Glutamatergic neuron (in vitro differentiated cells): ENCODE measurements around the gene TNS1. TPM values are rescaled to one million over a fixed set of nuclear protein-coding genes. Genes with fewer than 3 reads are reported as not detected.

Source experiments
- DNase-seq: peaks from one replicate; pipeline ENCODE4 v3.0.0; 2022
- H3K27ac Mint-ChIP-seq: one replicate; pipeline ENCODE4 v1.8.0; 2020; ENCODE audit warnings: mild to moderate bottlenecking, mixed read lengths, inconsistent platforms; ENCODE audit not compliant: unreplicated experiment
- H3K27me3 Mint-ChIP-seq: one replicate; pipeline ENCODE4 v1.8.0; 2020; ENCODE audit warnings: mild to moderate bottlenecking, moderate library complexity, mixed read lengths, inconsistent platforms; ENCODE audit not compliant: unreplicated experiment
- H3K36me3 Mint-ChIP-seq: one replicate; pipeline ENCODE4 v1.8.0; 2020; ENCODE audit warnings: mild to moderate bottlenecking, mixed read lengths, inconsistent platforms; ENCODE audit not compliant: unreplicated experiment
- H3K4me1 Mint-ChIP-seq: one replicate; pipeline ENCODE4 v1.8.0; 2020; ENCODE audit warnings: mild to moderate bottlenecking, low read depth, mixed read lengths, inconsistent platforms; ENCODE audit not compliant: unreplicated experiment
- H3K4me3 Mint-ChIP-seq: one replicate; pipeline ENCODE4 v1.8.0; 2020; ENCODE audit warnings: mild to moderate bottlenecking, mixed read lengths, inconsistent platforms; ENCODE audit not compliant: unreplicated experiment
- H3K9me3 Mint-ChIP-seq: one replicate; pipeline ENCODE4 v1.8.0; 2020; ENCODE audit warnings: mild to moderate bottlenecking, moderate library complexity, mixed read lengths, inconsistent platforms; ENCODE audit not compliant: unreplicated experiment
- total RNA-seq: library from RNA; stranded (reverse); fragmentation: NEBNext Ultra II Directional; extraction: Animal tissue kit (Norgen Biotek cat#: 25700); gene quantifications from one replicate; pipeline ENCODE4 v1.2.1, GENCODE V29; 2021; ENCODE audit not compliant: unreplicated experiment
- TF ChIP-seq, protein P1 (sequence below): fragments of 200-600 bp; sonication (generic); IDR thresholded peaks from one replicate; pipeline ENCODE4 v1.5.0; 2021; ENCODE audit not compliant: partially characterized antibody, unreplicated experiment

The TNS1 gene
- total RNA-seq, 1 donor from 2014 or later, result 3.2 TPM

DNA sequence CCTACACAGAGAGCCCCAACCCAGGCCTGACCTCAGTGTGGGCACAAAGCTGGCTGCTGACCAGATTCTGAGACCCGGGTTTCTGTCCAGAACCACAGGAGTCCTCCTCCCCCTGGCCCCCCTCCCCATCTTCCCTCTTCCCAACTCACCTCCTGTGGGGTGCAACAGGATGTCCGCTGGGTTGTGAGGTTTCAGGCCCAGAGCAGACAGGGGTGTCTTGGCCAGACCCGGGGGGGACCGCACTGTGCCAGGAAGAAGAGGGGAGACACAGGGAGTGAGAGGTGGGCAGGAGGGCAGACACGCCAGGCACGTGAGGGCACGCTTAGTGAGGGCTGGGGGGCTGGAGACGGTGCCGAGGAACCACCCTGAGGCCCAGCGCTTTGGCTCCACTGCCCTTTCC, 171.5 kb downstream of the TNS1 start:
- no peak overlapping the region for H3K4me3 Mint-ChIP-seq
- no peak overlapping the region for H3K27ac Mint-ChIP-seq
- no peaks in the 10 kb centered on the region for H3K36me3 Mint-ChIP-seq
- TF ChIP-seq, protein P1, sequence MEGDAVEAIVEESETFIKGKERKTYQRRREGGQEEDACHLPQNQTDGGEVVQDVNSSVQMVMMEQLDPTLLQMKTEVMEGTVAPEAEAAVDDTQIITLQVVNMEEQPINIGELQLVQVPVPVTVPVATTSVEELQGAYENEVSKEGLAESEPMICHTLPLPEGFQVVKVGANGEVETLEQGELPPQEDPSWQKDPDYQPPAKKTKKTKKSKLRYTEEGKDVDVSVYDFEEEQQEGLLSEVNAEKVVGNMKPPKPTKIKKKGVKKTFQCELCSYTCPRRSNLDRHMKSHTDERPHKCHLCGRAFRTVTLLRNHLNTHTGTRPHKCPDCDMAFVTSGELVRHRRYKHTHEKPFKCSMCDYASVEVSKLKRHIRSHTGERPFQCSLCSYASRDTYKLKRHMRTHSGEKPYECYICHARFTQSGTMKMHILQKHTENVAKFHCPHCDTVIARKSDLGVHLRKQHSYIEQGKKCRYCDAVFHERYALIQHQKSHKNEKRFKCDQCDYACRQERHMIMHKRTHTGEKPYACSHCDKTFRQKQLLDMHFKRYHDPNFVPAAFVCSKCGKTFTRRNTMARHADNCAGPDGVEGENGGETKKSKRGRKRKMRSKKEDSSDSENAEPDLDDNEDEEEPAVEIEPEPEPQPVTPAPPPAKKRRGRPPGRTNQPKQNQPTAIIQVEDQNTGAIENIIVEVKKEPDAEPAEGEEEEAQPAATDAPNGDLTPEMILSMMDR, result no peak
- peaks cover 2% of the 10 kb centered on the region for H3K9me3 Mint-ChIP-seq
- H3K27me3 Mint-ChIP-seq, result peaks cover 9% of the 10 kb centered on the region
- no peak for DNase-seq
- H3K4me1 Mint-ChIP-seq, result peaks cover 6% of the 10 kb centered on the region

DNA sequence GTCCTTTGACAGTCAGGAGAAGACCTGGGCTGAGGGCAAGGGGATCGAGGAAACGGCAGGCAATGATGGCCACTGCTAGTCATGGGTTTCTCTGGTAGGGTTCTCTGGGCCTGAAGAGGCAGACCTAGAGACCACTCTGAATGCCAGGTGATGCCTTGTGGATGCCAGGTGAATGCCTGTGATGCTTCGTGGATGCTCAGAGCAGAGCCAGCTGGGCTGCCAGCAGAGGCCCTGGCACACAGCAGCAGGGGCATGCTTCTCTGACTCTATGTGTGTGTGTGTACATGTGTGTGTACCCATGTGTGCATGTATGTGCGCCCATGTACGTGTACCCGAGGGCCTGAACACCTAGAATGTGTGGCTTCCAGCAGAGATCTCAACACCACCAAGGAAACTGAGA, 172.0 kb downstream of the TNS1 start:
- no peak overlapping the region for H3K27ac Mint-ChIP-seq
- no peaks in the 10 kb centered on the region for H3K36me3 Mint-ChIP-seq
- DNase-seq, result no peak
- peaks cover 2% of the 10 kb centered on the region for H3K9me3 Mint-ChIP-seq
- no peak overlapping the region for H3K4me3 Mint-ChIP-seq
- TF ChIP-seq, protein P1, result no peak
- peaks cover 3% of the 10 kb centered on the region for H3K4me1 Mint-ChIP-seq
- peaks cover 11% of the 10 kb centered on the region for H3K27me3 Mint-ChIP-seq

DNA sequence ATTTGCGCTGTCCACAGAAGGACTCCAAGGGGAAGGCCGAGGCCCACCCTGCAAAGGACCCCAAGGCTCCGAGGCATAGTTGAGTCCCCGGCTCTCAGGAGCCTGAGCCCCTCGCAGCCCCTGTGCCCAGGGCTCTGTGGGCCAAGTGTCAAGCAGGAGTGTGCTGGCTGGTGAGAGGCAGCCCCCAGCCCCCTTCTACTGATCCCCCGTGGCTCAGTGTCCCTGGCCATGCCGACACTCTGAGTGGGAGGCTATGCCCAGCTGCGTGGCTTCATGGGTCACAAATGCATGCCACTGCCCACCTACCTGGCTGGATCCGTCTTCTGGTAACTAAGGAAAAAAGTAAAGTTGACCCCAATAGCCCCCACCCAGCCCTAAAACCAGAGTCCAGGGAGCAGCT, 172.7 kb downstream of the TNS1 start:
- Mint-ChIP-seq H3K27me3 (peaks cover 11% of the 10 kb centered on the region), H3K4me1 (no peaks in the 10 kb centered on the region), H3K36me3 (no peaks in the 10 kb centered on the region), H3K9me3 (peaks cover 2% of the 10 kb centered on the region), H3K4me3 (no peak overlapping the region), H3K27ac (no peak overlapping the region)
- DNase-seq, result no peak
- TF ChIP-seq, protein P1, result no peak

DNA sequence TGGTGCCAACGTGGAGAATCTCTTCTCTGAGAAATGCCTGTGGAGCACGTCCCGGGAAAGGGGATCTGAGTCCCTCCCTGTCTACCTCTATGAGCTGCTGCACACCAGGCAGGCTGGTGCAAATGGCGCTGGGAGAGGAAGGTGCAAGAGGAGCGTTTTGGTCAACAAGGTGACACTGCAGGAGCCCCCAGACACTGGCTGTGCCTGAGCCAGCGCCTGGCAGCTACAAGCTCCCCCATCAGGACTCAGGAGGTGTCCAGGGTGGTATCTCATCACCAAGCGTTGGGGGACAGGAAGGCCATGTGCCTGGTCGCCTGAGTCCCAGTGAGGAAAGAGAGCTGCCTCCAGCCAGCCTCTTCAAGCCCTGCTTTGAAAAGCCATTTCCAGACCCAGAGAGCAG, 173.4 kb downstream of the TNS1 start:
- H3K4me1 Mint-ChIP-seq, result no peaks in the 10 kb centered on the region
- peaks cover 15% of the 10 kb centered on the region for H3K27me3 Mint-ChIP-seq
- TF ChIP-seq, protein P1, result no peak
- H3K9me3 Mint-ChIP-seq, result peaks cover 2% of the 10 kb centered on the region
- H3K36me3 Mint-ChIP-seq, result no peaks in the 10 kb centered on the region
- no peak overlapping the region for H3K27ac Mint-ChIP-seq
- H3K4me3 Mint-ChIP-seq, result no peak overlapping the region
- DNase-seq, result no peak

DNA sequence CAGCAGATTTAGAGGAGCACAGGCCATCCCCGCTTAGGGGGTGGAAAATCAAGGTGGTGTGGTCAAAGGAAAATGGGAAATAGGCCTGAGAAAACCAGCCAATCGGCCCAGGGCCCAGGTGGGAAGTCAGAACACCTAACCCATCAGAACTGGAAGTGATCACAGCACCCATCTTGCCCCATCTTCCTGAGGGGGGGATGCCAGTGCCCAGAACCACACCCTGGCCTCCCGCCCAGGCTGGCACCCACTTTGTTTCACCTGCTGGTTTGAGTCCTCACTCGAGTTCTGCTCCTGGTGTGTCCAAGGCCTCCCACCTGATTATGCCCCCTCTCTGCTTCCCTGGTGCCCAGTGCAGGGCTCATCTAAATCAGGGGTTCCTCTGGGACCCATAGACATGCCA, 174.5 kb downstream of the TNS1 start:
- no peak for DNase-seq
- H3K36me3 Mint-ChIP-seq, result no peaks in the 10 kb centered on the region
- peaks cover 15% of the 10 kb centered on the region for H3K27me3 Mint-ChIP-seq
- no peaks in the 10 kb centered on the region for H3K4me1 Mint-ChIP-seq
- TF ChIP-seq, protein P1, result no peak
- no peak overlapping the region for H3K27ac Mint-ChIP-seq
- no peak overlapping the region for H3K4me3 Mint-ChIP-seq
- H3K9me3 Mint-ChIP-seq, result peaks cover 2% of the 10 kb centered on the region
